DOHH2 (cell line): ENCODE results near the gene INSR.

Source experiments
- H3F3A ChIP-seq: fragments of 200-600 bp; sonication (generic), shearing (Covaris generic); 2 replicates; pipeline ENCODE4 v1.6.0; 2016; ENCODE audit warnings: antibody characterized with exemption, mild to moderate bottlenecking; ENCODE audit not compliant: control insufficient read depth, insufficient read depth
- H3K27ac ChIP-seq: fragments of 200-600 bp; sonication (generic); 2 replicates; pipeline ENCODE4 v1.5.1; 2014; ENCODE audit warnings: low read depth, mild to moderate bottlenecking, low read length, moderate library complexity
- H3K27me3 ChIP-seq: fragments of 200-600 bp; sonication (generic); 2 replicates; pipeline ENCODE4 v1.6.1; 2014; ENCODE audit warnings: mild to moderate bottlenecking, low read length, mixed read lengths; ENCODE audit not compliant: control insufficient read depth
- H3K36me3 ChIP-seq: fragments of 200-600 bp; sonication (generic); 2 replicates; pipeline ENCODE4 v1.6.1; 2014; ENCODE audit warnings: mild to moderate bottlenecking, low read length, moderate library complexity, mixed read lengths; ENCODE audit not compliant: control insufficient read depth
- H3K4me1 ChIP-seq: fragments of 200-600 bp; sonication (generic); 2 replicates; pipeline ENCODE4 v1.6.1; 2014; ENCODE audit warnings: mild to moderate bottlenecking, low read length, mixed read lengths; ENCODE audit not compliant: control insufficient read depth
- H3K4me2 ChIP-seq: fragments of 200-600 bp; sonication (generic); 2 replicates; pipeline ENCODE4 v1.6.0; 2014; ENCODE audit warnings: mild to moderate bottlenecking, low read length, moderate library complexity
- H3K4me3 ChIP-seq: fragments of 200-600 bp; sonication (generic); 2 replicates; pipeline ENCODE4 v1.5.1; 2014; ENCODE audit warnings: mild to moderate bottlenecking, low read length, mixed read lengths
- H3K79me2 ChIP-seq: fragments of 200-600 bp; sonication (generic); 2 replicates; pipeline ENCODE4 v1.6.1; 2014; ENCODE audit warnings: mild to moderate bottlenecking, low read length, mixed read lengths; ENCODE audit not compliant: control insufficient read depth
- H3K9me2 ChIP-seq: fragments of 200-600 bp; sonication (generic); replicated peaks from 2 replicates; pipeline ENCODE4 v1.6.1; 2014; ENCODE audit warnings: mild to moderate bottlenecking, low read length, mixed read lengths; ENCODE audit not compliant: control insufficient read depth
- H3K9me3 ChIP-seq: fragments of 200-600 bp; sonication (generic); 2 replicates; pipeline ENCODE4 v1.6.1; 2014; ENCODE audit warnings: antibody characterized with exemption, low read length, mixed read lengths; ENCODE audit not compliant: control insufficient read depth, insufficient read depth
- H4K20me1 ChIP-seq: fragments of 200-600 bp; sonication (generic); 2 replicates; pipeline ENCODE4 v1.6.0; 2014; ENCODE audit warnings: low read depth, mild to moderate bottlenecking, antibody characterized with exemption, low read length, moderate library complexity; ENCODE audit not compliant: control insufficient read depth, insufficient read depth
- CTCF ChIP-seq: fragments of 200-600 bp; sonication (generic); IDR thresholded peaks from one replicate; pipeline ENCODE4 v1.5.1; 2014; ENCODE audit warnings: antibody characterized with exemption, mild to moderate bottlenecking, low read depth, low read length; ENCODE audit not compliant: poor library complexity, severe bottlenecking
- EZH2phosphoT487 ChIP-seq: fragments of 200-600 bp; sonication (generic); IDR thresholded peaks from 2 replicates; pipeline ENCODE4 v1.6.1; 2017; ENCODE audit warnings: borderline replicate concordance, mild to moderate bottlenecking, antibody characterized with exemption, low read length, moderate library complexity, mixed read lengths

The INSR gene

GRCh38 chr19:7337380-7338194 lies 43.4 kb upstream of the INSR start:
- peaks cover 97% of the 10 kb centered on the region for H3K4me1 ChIP-seq
- H3K27me3 ChIP-seq = no peaks in the 10 kb centered on the region
- peak overlapping the region; percentile 99 for H3K27ac ChIP-seq
- H3K9me3 ChIP-seq = peaks cover 3% of the 10 kb centered on the region; the same call in 1 of the 2 replicates
- TF ChIP-seq CTCF = peak; percentile 63
- no peak for TF ChIP-seq EZH2phosphoT487
- H3K79me2 ChIP-seq = no peaks in the 10 kb centered on the region
- no peaks in the 10 kb centered on the region for H3K9me2 ChIP-seq
- peak overlapping the region; percentile 70 for H3K4me3 ChIP-seq
- H3K4me2 ChIP-seq = peak overlapping the region; percentile 90
- H4K20me1 ChIP-seq = no peaks in the 10 kb centered on the region
- H3K36me3 ChIP-seq = peaks cover 4% of the 10 kb centered on the region; the same call in 1 of the 2 replicates
- peaks cover 37% of the 10 kb centered on the region for H3F3A ChIP-seq

GRCh38 chr19:7336321-7336973 lies 42.2 kb upstream of the INSR start:
- Histone ChIP-seq H3K4me2 (peak overlapping the region; percentile 90), H3K4me1 (peaks cover 98% of the 10 kb centered on the region)

GRCh38 chr19:7333198-7334118 lies 39.2 kb upstream of the INSR start:
- Histone ChIP-seq H3K9me3 (peaks cover 11% of the 10 kb centered on the region), H3K9me2 (no peaks in the 10 kb centered on the region), H3K36me3 (peaks cover 4% of the 10 kb centered on the region; the same call in 1 of the 2 replicates), H3K27me3 (no peaks in the 10 kb centered on the region), H4K20me1 (no peaks in the 10 kb centered on the region), H3K79me2 (no peaks in the 10 kb centered on the region), H3F3A (peaks cover 27% of the 10 kb centered on the region), H3K27ac (peak overlapping the region; percentile 68), H3K4me3 (peak overlapping the region; percentile 15), H3K4me2 (peak overlapping the region; percentile 38), H3K4me1 (peaks cover 87% of the 10 kb centered on the region)
- TF ChIP-seq CTCF = no peak
- TF ChIP-seq EZH2phosphoT487 = no peak

More at GRCh38 chr19:7336321-7336973, 42.2 kb upstream of the INSR start:
- TF ChIP-seq CTCF = no peak
- Histone ChIP-seq H3K27me3 (no peaks in the 10 kb centered on the region), H3K4me3 (peak overlapping the region; percentile 70), H3F3A (peaks cover 39% of the 10 kb centered on the region), H3K9me3 (peaks cover 5% of the 10 kb centered on the region), H3K79me2 (no peaks in the 10 kb centered on the region), H3K9me2 (no peaks in the 10 kb centered on the region), H3K36me3 (peaks cover 4% of the 10 kb centered on the region; the same call in 1 of the 2 replicates), H4K20me1 (no peaks in the 10 kb centered on the region), H3K27ac (peak overlapping the region; percentile 99)
